ENCODE data around the gene DMRT1.

Gene DMRT1

DNA sequence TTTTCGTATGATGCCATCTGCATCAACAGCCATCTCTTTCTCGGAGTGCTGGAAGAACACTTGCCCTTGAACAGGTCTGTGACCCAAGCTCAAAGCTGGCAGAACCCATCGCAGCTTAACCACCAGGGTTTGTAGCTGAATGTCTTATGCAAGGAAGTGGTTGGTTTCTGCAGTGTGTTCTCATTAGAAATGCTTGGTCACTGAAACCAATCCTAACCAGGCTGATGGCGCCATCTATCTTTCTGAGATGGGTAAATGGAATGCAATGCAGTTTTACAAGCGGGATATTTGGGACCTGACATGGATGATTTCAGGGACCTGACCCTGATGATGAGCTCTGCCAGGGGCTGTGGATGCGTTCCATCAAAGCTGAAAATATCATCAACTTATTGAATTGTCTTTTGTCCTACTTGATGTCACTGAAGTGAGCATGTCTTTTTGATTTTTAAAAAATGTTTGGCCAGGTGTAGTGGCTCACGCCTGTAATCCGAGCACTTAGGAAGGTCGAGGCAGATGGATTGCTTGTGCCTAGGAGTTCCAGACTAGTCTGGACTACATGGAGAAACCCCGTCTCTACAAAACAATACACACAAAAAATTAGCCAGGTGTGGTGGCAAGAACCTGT, 163.7 kb downstream of the DMRT1 start:
- no peak for DNase-seq

DNA sequence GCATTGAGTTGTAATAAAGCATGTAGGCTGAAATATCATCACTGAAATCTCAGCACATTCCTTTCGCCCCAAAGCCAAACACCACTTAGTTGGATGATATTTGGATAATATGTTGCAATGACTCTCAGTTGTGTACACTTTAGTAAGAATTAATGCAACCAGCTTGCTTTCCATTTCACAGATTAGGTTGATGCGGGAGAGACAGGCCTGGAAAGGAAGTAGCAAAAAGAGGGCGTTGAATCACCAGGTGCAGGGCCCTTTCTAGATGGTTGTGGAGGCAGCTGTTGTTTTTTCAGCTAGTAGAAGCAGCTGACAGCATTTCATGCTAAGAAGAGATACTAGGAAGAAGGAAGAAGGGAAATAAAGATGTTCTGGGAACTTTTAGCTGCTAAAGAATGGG, 165.8 kb downstream of the DMRT1 start:
- no peak for DNase-seq

GRCh38 chr9:1008216-1008615, 166.7 kb downstream of the DMRT1 start:
- no peak for DNase-seq

GRCh38 chr9:1009101-1009707, 167.7 kb downstream of the DMRT1 start:
- peak; percentile 90 for DNase-seq

- DNase-seq, result no peak
These were observed 171.5 kb downstream of the DMRT1 start for GRCh38 chr9:1013021-1013420.

DNA sequence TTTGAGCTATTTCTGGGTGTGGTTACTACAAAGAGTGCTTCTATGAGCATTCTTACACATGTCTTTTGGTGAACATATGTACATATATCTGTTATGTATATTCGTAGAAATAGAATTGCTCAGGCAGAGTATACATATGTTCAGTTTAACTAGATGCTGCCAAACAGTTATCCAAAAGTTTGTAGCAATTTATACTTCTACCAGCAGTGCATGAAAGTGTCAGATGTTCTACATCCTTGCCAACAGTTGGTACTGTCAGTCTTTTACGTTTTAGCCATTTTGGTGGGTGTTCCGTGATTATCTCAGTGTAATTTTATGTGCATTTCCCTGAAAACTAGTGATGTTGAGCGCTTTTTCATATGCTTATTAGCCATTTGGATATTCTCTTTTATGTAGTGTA, 172.7 kb downstream of the DMRT1 start:
- DNase-seq, result no peak

DNA sequence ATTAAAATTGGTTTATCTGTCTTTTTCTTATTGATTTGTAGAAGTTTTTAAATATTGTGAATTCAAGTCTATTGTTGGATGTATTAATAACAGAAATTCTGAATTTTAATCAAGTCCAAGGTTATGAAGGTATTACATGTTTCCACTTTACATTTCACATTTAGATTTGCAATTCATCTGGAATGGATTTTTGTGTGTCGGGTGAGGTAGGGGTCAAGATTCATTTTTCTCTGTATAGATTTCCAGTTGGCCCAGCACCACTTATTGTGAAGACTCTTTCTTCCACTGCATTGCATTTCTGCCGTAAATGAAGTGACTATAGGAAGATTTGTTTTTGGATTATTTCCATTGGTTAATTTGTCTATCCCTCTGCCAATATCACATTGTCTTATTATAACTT, 173.1 kb downstream of the DMRT1 start:
- no peak for DNase-seq

DNA sequence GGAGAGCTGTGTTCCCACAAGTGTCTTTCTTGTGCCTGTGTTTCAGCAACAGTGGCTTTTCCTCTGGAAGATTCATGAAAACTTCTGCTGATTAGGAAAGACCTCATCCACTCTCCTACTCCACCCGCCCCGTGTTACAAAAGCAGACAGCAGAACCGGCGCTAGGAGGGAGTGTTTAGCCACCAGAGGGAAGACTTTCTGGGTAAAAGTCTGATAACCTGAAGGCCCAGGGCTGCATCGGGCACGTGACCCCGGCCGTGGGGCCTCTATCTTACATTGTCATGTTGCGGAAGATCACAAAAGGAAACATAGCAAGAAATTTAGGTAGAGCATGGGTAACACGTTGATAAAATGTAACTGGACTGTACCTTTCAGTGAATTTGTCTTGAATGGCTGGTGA, 176.6 kb downstream of the DMRT1 start:
- no peak for DNase-seq

All from activated effector memory CD4-positive, alpha-beta T cell treated with anti-CD3 and anti-CD28 coated beads, Interleukin-2, amount 50 U/mL, for 16 hours (primary cell).